HG02798 (cell line): Measurements from ENCODE around the gene KRT4.

Source experiments
- ATAC-seq: cut with Tn5 transposase; IDR thresholded peaks from one replicate; pipeline ENCODE4 v1.9.1; 2021; ENCODE audit warnings: mild to moderate bottlenecking; ENCODE audit not compliant: unreplicated experiment, poor library complexity

The KRT4 gene

DNA sequence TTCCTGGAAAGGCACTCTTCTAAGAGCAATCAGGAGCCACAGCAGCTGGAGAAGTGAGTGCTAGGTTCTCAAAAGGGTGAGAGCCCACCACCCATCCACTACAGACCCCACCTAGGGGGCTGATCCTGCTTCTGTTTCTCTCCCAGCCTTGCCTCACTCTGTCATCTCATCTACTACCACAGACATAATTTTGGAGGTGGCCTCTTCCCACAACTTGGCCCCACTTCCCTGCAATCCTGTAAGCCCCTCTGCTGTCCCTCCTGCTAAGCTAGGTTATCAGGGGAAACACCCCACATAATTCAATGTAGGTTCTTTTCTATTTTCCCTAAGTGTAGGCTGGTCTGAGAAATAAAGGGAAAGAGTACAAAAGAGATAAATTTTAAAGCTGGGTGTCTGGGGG is 53.3 kb downstream of the KRT4 start:
- ATAC-seq: no peak

DNA sequence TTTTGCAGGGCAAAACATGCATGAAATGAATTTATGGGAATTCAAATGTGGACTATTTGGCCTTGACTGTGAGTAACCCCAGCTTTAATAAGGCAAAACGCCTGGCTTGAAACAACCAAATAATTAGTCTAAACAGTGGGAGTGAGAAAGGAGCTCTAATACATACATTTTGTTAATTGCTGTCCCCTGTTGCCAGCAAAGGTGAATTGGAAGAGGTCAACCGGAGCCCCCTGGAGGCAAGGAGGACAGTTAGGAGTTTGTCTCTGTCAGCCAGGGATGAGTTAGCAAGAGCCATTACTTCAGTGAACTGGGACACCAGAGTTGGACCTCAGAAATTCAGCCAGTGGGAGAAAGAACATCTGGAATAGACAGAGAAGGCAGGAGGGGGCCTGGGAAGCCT is 54.2 kb downstream of the KRT4 start:
- no peak for ATAC-seq

DNA sequence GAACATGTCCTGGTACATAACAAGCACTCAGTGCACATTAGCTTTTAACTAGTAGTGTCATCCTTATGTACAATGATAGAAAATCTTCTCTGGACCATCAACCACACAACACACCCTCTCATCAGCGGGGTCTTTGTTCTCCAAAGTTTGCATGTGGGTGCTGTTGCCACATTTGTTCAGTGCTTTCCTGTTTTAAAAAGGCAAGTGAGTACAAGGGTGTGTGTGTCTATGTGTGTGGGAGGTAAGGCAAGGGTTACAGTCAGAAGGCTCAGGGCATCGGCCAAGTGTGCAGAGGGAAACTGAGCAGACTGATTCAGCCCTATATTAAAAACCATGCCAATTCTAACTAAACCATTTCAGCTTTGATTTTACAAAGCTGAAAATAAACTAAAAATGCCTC is 54.7 kb downstream of the KRT4 start:
- ATAC-seq: no peak

DNA sequence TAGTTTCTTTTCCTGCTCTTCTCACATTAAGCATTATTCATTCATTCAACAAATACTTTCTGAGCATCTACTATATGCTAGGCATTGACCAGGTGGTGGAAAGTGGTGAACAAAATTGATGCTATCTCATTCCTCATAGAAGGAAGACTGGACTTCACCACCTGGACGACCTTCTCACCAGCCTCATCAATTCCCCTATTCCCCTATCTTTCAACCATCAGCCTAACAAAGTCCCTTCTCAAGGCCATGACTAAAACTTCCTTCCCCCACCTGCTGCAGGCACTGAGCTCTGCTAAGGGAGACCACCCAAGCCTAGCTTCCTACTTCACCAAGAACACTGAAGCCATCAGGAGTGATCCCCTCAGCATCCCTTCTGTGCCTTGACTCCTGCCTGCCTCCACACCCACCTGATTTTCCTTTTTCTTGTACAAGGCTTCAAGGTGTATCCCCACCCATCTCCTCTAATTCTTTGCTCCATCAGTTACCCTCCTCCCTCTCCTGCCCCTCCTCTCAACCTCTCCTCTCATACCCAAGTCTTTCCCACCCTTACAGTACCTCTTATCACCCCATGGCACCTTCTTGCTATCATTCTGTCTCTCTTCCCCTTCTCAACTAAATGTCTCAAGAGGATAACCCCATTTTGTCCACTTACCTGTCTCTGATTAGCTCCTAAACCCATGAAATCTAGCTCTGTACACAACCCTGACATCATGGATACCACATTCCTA is 56.3 kb downstream of the KRT4 start:
- no peak for ATAC-seq
